Measurements from ENCODE around the gene ANKRD63.

DNA sequence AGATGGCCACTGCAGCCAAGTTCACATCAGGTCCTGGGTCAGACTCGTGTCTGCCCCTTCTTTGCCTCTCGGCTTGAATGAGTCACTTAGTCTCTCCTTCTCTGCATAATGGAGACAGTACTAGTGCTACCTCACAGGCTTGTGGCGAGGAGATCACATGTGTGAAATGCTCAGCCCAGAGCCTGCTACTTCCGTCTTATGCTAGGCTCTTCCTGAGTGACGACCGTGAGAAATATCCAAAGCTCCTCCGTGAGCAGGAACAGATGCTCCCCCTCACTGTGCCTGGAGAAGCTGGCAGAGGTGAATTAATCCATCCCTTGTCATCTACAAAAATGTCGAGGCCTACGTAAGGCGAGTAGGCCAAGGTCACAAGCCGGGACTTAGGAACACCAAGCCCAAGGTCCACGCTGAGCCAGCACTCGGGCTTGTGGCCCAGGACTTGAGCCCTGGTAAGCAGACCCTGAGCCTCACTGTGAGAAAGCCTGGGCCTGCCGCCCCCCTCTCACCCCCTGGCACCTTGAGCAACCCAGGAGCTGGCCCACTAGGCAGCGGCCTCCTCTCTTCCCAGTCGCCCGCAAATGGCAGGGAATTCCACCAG, 26.1 kb downstream of the ANKRD63 start:
- TF ChIP-seq EP300 (IDR thresholded peaks at IDR 0.05) (no peak), POLR2A (IDR thresholded peaks at IDR 0.05) (no peak)
- TF ChIP-seq, protein P1, sequence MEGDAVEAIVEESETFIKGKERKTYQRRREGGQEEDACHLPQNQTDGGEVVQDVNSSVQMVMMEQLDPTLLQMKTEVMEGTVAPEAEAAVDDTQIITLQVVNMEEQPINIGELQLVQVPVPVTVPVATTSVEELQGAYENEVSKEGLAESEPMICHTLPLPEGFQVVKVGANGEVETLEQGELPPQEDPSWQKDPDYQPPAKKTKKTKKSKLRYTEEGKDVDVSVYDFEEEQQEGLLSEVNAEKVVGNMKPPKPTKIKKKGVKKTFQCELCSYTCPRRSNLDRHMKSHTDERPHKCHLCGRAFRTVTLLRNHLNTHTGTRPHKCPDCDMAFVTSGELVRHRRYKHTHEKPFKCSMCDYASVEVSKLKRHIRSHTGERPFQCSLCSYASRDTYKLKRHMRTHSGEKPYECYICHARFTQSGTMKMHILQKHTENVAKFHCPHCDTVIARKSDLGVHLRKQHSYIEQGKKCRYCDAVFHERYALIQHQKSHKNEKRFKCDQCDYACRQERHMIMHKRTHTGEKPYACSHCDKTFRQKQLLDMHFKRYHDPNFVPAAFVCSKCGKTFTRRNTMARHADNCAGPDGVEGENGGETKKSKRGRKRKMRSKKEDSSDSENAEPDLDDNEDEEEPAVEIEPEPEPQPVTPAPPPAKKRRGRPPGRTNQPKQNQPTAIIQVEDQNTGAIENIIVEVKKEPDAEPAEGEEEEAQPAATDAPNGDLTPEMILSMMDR (IDR thresholded peaks at IDR 0.05), result no peak

All from tibial nerve (tissue), 4 donors.